Endothelial cell of umbilical vein (primary cell): ENCODE results near the gene COL9A3.

Source experiments
- EZH2 ChIP-seq: IDR thresholded peaks from 2 replicates; pipeline ENCODE4 v1.6.1; 2012; ENCODE audit warnings: borderline replicate concordance, low read depth, mild to moderate bottlenecking, moderate library complexity, low read length, inconsistent platforms; ENCODE audit not compliant: severe bottlenecking
- FOS ChIP-seq: IDR thresholded peaks from 2 replicates; pipeline ENCODE4 v1.6.1; 2011; ENCODE audit warnings: mild to moderate bottlenecking, low read length, moderate library complexity, borderline replicate concordance; ENCODE audit not compliant: insufficient read depth
- GATA2 ChIP-seq: IDR thresholded peaks from 2 replicates; pipeline ENCODE4 v1.7.0; 2011; ENCODE audit warnings: low read depth, mild to moderate bottlenecking, moderate library complexity, mixed read lengths, low read length; ENCODE audit not compliant: insufficient read length, insufficient read depth
- JUN ChIP-seq: IDR thresholded peaks from 2 replicates; pipeline ENCODE4 v1.6.1; 2011; ENCODE audit warnings: borderline replicate concordance, low read depth; ENCODE audit not compliant: insufficient read length, insufficient read depth
- MYC ChIP-seq: IDR thresholded peaks from one replicate; pipeline ENCODE4 v1.6.1; 2011; ENCODE audit warnings: mild to moderate bottlenecking, low read depth, low read length
- POLR2A ChIP-seq: IDR thresholded peaks from 2 replicates; pipeline ENCODE4 v1.6.1; 2012; ENCODE audit warnings: low read depth, mild to moderate bottlenecking, control low read depth, low read length
- POLR2AphosphoS5 ChIP-seq: IDR thresholded peaks from 2 replicates; pipeline ENCODE4 v1.6.1; 2012; ENCODE audit warnings: low read depth, mild to moderate bottlenecking, control low read depth, low read length, moderate library complexity; ENCODE audit not compliant: insufficient read depth
- TF ChIP-seq, protein P1 (sequence below), 2 donors: IDR thresholded peaks; 1 replicate in 1 of 2; 2 replicates in 1 of 2; pipeline ENCODE4 v1.5.1; 2011; ENCODE audit warnings: low read length in 2 of 2, mild to moderate bottlenecking in 2 of 2, moderate library complexity in 2 of 2, control low read depth in 1 of 2, inconsistent platforms in 1 of 2, low read depth in 1 of 2; ENCODE audit not compliant: insufficient read depth in 1 of 2; ENCODE audit errors: extremely low read depth in 1 of 2
- TF ChIP-seq, protein P2 (sequence below): IDR thresholded peaks from 2 replicates; pipeline ENCODE4 v1.6.1; 2011; ENCODE audit not compliant: insufficient read depth, insufficient read length

DNA sequence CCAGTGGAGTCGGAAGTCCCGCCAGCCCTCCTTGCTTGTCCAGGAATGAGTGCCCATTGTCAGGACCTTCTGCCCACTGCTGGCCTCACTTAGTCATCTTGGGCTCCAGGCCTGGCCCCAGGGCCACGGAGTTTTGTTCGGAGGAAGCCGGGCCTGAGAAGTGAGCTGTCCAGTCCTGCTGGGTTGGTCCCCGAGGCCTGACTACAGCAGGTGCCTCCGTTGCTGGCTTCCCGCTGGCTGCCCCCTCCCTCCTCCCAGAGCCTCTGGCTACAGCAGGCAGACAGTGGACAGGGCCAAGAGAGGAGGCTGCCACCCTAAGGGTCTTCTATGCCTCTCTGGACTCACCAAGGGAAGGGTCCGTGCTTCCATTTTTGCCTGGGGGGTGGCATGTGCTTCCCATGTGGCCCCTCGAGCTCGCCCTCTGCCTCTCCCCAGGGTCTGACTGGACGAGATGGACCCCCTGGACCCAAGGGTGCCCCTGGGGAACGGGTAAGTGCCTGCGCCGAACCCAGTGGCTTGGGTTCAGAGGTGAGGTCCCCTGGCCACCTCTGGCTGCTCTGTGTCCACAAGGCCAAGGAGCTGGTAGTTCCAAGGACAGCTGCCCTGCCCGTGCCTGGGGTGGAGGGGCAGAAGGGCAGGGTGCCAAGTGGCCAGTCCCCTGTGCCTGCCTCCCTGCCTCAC lies 2.8 kb downstream of the COL9A3 start:
- TF ChIP-seq JUN (no peak), POLR2A (no peak), EZH2 (no peak), POLR2AphosphoS5 (no peak), GATA2 (no peak), FOS (no peak), MYC (no peak)
- TF ChIP-seq, protein P1, sequence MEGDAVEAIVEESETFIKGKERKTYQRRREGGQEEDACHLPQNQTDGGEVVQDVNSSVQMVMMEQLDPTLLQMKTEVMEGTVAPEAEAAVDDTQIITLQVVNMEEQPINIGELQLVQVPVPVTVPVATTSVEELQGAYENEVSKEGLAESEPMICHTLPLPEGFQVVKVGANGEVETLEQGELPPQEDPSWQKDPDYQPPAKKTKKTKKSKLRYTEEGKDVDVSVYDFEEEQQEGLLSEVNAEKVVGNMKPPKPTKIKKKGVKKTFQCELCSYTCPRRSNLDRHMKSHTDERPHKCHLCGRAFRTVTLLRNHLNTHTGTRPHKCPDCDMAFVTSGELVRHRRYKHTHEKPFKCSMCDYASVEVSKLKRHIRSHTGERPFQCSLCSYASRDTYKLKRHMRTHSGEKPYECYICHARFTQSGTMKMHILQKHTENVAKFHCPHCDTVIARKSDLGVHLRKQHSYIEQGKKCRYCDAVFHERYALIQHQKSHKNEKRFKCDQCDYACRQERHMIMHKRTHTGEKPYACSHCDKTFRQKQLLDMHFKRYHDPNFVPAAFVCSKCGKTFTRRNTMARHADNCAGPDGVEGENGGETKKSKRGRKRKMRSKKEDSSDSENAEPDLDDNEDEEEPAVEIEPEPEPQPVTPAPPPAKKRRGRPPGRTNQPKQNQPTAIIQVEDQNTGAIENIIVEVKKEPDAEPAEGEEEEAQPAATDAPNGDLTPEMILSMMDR (IDR thresholded peaks at IDR 0.05; ENCODE audit: extremely low read depth in 1 of 2, insufficient read depth in 1 of 2, low read depth in 1 of 2, low read length in 2 of 2) = no peak
- TF ChIP-seq, protein P2, sequence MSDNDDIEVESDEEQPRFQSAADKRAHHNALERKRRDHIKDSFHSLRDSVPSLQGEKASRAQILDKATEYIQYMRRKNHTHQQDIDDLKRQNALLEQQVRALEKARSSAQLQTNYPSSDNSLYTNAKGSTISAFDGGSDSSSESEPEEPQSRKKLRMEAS = no peak
